Astrocyte (in vitro differentiated cells and primary cell): ENCODE measurements around the gene ROMO1.

Experiments
- CTCF ChIP-seq: IDR thresholded peaks from 2 replicates; pipeline ENCODE4 v1.5.1; 2011; ENCODE audit warnings: low read depth, mild to moderate bottlenecking, inconsistent platforms, low read length, moderate library complexity; ENCODE audit not compliant: insufficient read depth
- EZH2 ChIP-seq: IDR thresholded peaks from 2 replicates; pipeline ENCODE4 v1.6.1; 2012; ENCODE audit warnings: mild to moderate bottlenecking, low read length, inconsistent platforms; ENCODE audit not compliant: insufficient read depth

DNA sequence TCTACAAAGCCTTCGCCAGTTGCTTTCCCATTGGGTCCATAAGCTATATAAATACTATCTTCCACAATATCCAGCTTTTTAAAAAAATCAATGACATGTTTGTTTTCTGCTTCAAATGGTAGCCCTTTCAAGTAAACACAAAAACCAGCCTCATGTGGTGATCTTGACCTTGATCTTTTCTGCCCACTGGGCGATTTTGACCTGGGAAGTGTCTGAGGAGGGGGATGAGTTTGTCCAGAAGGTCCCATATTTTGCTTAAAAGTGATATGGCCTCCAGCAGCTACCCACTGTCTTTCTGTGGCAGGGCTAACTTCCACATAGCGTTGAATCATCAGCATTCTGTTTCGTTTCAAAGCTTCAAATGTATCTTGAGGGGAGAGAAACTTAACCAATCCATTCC lies 45.3 kb upstream of the ROMO1 start:
- TF ChIP-seq EZH2, result no peak
- no peak for TF ChIP-seq CTCF
